ENCODE results near the gene TMEM59. TPM values are rescaled to one million over a fixed set of nuclear protein-coding genes. Genes with fewer than 3 reads are reported as not detected.
"Not testable (repeated sequence)": the region's sequence is repeated elsewhere in the genome, so short reads cannot be mapped to it uniquely, and the experiment has no call there.

TMEM59 gene
- total RNA-seq, 1 experiment from 2014 or later = 127 TPM

DNA sequence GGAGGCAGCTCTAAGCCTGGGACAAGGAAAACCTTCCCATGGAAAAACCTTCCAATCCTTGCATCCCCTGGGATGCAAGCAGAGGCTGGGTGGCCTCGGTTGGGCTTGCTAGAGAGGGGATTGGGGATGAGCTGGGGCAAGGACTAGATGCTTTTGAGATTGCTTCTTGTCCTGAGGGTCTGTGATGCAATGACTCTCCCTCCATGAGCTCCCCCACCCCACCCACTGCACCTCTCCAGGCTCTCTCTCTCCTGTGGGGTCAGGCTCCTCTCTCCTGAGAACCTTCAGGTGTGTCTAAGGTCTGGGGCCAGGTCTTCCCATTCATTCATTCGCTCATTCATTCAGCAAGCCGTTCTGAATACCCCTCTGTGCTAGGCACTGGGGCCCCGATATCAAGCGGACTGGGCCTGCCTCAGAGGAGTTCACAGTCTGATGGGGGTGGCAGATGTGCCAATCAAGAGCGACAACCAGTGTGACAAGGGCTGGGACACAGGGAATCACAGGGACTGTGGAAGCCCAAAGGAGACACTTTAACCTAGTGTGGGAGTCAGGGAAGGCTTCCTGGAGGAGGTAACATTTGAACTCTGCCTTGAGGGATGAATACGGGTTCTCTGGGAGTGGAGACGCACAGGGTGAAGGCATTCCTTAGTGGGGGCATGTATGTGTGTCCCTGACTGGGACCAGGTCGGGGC, 41.5 kb downstream of the TMEM59 start:
- H3K4me3 ChIP-seq (ENCODE audit: insufficient read depth, low read depth, low read length) = no peak overlapping the region
- H3K36me3 ChIP-seq (replicated peaks; ENCODE audit: control insufficient read depth, insufficient read depth, low read length) = no peaks in the 10 kb centered on the region
- no peaks in the 10 kb centered on the region for H3K27me3 ChIP-seq (ENCODE audit: control insufficient read depth, insufficient read depth, low read length)
- DNase-seq = no peak

DNA sequence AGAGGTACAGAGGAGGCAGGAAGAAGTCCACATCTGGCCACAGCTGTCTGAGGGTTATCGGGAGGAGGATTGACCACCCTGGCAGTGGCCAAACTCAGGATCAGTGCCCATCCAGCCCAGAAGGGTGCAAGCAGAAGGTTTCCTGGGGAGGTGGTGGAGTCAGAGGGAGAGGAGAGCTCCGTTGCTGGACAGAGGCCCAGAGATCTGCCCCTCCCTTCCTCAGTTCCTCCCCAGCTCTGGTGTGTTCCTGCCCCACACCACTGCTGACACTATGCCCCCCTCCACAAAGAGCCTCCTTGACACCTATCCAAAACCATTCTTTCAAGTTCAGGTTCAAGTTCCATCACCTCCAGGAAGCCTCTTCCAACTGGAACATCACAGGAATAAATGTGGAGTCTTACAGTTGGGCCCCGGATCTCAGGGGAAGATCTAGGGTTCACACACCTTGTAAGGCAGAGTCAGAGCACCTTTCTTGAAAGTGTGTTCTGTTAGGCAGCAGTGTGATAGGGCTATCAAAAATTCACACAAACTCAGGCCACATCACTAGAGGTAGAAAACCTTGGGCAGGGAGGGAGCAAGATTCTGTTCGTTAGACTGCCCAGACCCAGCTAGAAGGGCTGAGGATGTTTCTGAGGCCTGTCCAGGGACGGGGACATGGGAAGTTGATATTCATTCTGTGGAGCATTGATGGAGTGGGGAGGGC, 42.4 kb downstream of the TMEM59 start:
- Histone ChIP-seq H3K4me3 (ENCODE audit: insufficient read depth, low read depth, low read length) (no peak overlapping the region), H3K27me3 (ENCODE audit: control insufficient read depth, insufficient read depth, low read length) (no peaks in the 10 kb centered on the region), H3K36me3 (replicated peaks; ENCODE audit: control insufficient read depth, insufficient read depth, low read length) (no peaks in the 10 kb centered on the region)
- no peak for DNase-seq

DNA sequence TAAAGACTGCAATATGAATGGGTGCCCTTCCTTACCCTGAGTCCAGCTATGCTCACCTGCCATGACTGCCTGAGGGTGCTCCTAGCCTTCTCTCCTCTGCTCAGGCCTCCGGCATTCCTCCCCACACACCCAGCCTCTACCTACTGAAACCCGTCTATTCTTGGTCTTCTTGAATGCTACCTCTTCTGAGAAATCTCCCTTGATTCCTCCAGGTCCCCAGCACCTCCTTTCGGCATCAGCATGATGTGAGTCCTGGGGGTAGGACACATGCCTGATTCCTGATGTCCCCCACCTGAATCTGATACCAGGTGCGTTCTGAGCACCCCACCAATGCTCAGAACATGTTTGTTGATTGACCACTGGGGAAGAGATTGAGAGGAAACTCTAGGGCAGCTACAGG, 43.6 kb downstream of the TMEM59 start:
- DNase-seq = no peak
- Histone ChIP-seq H3K4me3 (ENCODE audit: insufficient read depth, low read depth, low read length) (no peak overlapping the region), H3K36me3 (replicated peaks; ENCODE audit: control insufficient read depth, insufficient read depth, low read length) (no peaks in the 10 kb centered on the region), H3K27me3 (ENCODE audit: control insufficient read depth, insufficient read depth, low read length) (no peaks in the 10 kb centered on the region)

DNA sequence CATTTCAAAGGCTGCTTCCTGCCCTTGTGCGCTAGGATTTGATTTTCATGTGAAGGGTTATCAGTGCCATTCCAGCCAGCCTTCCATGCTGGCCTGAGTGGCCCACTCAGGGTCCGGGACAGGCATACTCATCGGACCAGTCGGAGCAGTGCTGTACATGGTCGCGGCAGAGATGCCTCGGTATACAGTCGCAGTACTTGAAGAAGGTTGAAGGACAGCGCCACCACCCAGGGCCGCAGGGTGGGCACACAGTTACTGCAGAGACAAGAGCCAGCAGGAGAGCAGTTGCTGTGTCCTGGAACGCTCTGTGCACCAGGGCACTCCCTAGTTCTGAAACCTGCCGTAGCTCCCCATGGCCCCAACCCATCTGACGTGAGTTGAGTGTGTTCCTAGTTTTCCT, 44.1 kb downstream of the TMEM59 start:
- H3K27me3 ChIP-seq (ENCODE audit: control insufficient read depth, insufficient read depth, low read length) = no peaks in the 10 kb centered on the region
- H3K36me3 ChIP-seq (replicated peaks; ENCODE audit: control insufficient read depth, insufficient read depth, low read length) = no peaks in the 10 kb centered on the region
- H3K4me3 ChIP-seq (ENCODE audit: insufficient read depth, low read depth, low read length) = no peak overlapping the region
- DNase-seq = no peak

DNA sequence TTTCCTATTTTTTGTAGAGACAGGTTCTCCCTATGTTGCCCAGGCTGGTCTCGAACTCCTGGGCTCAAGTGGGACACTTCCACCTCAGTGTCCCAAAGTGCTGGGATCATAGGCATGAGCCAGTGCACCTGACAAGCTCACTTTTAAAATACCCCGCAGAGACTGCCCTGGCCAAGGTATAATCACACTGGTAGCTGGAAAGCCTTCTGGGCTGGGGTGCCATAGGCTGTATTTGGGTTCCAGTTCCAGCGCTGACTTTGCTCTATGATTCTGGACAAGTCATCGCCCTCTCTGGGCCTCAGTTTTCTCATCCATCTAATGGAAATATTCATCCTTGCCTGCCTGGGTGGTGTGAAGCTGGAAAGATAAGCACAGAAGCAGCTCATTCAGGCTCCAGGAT, 45.4 kb downstream of the TMEM59 start:
- DNase-seq = no peak
- Histone ChIP-seq H3K4me3 (ENCODE audit: insufficient read depth, low read depth, low read length) (no peak overlapping the region), H3K27me3 (ENCODE audit: control insufficient read depth, insufficient read depth, low read length) (no peaks in the 10 kb centered on the region), H3K36me3 (replicated peaks; ENCODE audit: control insufficient read depth, insufficient read depth, low read length) (no peaks in the 10 kb centered on the region)

DNA sequence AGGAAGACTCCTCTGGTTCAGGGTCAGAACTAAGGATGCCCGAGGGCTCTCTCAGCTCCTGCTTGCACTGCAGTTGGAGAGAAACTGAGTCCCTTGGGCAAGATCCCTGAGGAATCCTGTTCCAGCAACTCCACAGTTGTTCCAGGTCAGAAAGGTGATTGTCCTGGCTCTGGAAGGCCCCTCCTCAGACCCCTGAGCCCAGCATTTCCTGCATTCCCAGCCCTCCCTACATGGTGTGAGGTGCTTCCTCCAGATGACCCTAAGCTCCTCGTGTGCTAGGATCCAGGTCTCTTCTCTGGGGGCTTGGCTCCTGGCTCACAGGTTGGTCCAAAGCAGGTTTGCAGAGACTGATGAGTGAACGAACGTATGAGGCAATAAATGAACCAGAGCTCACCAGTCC, 46.5 kb downstream of the TMEM59 start:
- H3K27me3 ChIP-seq (ENCODE audit: control insufficient read depth, insufficient read depth, low read length) = no peaks in the 10 kb centered on the region; the same call in 1 of the 2 replicates
- no peak for DNase-seq
- no peak overlapping the region for H3K4me3 ChIP-seq (ENCODE audit: insufficient read depth, low read depth, low read length)
- no peaks in the 10 kb centered on the region for H3K36me3 ChIP-seq (replicated peaks; ENCODE audit: control insufficient read depth, insufficient read depth, low read length)

DNA sequence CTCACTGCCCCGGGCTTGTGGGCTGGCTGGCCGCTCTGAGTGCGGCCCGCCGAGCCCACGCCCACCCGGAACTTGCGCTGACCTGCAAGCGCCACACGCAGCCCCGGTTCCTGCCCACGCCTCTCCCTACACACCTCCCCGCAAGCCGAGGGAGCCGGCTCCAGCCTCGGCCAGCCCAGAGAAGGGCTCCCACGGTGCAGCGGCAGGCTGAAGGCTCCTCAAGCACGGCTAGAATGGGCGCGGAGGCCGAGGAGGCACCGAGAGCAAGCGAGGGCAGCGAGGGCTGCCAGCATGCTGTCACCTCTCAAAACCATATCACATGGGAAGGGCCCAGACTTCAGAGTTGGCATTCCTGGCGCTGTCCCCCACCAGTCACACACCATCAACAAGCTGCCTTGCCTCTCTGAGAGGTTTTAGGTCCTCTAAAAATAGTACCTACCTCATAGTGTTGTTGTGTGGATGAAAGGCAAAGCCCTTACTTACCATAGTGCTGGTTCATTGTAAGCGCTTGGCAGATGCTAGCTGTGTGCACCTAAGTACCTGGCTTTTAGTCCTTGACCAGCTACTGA, 48.4 kb downstream of the TMEM59 start:
- Histone ChIP-seq H3K36me3 (replicated peaks; ENCODE audit: control insufficient read depth, insufficient read depth, low read length) (no peaks in the 10 kb centered on the region), H3K27me3 (ENCODE audit: control insufficient read depth, insufficient read depth, low read length) (no peaks in the 10 kb centered on the region; the same call in 1 of the 2 replicates), H3K4me3 (ENCODE audit: insufficient read depth, low read depth, low read length) (no peak overlapping the region)
- DNase-seq = no peak

DNA sequence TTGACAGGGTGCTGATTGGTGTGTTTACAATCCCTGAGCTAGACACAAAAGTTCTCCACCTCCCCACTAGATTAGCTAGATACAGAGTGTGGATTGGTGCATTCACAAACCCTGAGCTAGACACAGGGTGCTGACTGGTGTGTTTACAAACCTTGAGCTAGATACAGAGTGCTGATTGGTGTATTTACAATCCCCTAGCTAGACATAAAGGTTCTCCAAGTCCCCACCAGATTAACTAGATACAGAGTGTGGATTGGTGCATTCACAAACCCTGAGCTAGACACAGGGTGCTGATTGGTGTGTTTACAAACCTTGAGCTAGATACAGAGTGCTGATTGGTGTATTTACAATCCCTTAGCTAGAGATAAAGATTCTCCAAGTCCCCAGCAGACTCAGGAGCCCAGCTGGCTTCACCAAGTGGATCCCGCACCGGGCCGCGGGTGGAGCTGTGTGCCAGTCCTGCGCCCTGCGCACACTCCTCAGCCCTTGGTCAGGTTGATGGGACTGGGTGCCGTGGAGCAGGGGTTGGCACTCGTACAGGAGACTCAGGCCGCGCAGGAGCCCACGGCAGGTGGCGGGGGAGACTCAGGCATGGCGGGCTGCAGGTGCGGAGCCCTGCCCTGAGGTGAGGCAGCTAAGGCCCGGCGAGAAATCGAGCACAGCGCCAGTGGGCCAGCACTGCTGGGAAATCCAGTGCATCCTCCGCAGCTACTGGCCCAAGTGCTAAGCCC, 49.1 kb downstream of the TMEM59 start:
- not testable (repeated sequence) for H3K27me3 ChIP-seq (ENCODE audit: control insufficient read depth, insufficient read depth, low read length); H3K36me3 ChIP-seq (replicated peaks; ENCODE audit: control insufficient read depth, insufficient read depth, low read length); DNase-seq; H3K4me3 ChIP-seq (ENCODE audit: insufficient read depth, low read depth, low read length)

DNA sequence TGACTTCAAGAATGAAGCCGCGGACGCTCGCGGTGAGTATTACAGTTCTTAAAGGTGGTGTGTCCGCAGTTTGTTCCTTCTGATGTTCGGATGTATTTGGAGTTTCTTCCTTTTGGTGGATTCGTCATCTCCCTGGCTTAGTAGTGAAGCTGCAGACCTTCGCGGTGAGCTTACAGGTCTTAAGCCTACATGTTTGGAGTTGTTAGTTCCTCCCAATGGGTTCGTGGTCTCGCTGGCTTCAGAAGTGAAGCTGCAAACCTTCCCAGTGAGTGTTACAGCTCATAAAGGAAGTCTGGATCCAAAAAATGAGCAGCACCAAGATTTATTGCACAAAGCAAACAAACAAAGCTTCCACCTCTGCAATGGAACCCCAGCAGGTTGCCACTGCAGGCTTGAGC, 49.8 kb downstream of the TMEM59 start:
- Histone ChIP-seq H3K4me3 (ENCODE audit: insufficient read depth, low read depth, low read length) (no peak overlapping the region), H3K36me3 (replicated peaks; ENCODE audit: control insufficient read depth, insufficient read depth, low read length) (no peaks in the 10 kb centered on the region), H3K27me3 (ENCODE audit: control insufficient read depth, insufficient read depth, low read length) (no peaks in the 10 kb centered on the region; the same call in 1 of the 2 replicates)
- no peak for DNase-seq

DNA sequence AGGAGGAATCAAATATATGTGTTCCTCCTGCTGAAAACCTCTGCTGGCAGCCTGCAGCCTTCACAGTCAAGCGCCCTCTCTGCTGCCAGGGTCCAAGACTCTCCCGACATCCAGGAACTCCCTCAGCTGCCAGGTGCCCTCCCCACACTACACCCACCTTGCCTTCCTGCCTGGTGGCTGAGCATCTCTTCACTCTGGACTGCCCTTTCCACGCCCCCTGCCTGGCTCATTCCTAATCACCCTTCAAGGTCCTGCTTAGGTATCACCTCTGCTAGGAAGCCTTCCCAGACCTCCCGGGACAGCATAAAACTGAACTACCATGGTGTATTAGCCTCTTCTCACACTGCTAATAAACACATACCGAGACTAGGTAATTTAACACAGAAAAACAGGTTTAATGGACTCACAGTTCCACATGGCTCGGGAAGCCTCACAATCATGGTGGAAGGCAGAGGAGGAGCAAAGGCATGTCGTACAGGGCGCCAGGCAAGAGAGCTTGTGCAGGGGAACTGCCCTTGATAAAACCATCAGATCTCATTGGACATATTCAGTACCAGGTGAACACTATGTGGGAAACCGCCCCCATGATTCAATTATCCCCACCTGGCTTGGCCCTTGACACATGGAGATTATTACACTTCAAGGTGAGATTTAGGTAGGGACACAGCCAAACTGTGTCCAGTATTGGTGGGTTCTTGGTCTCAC, 50.3 kb downstream of the TMEM59 start:
- no peak overlapping the region for H3K4me3 ChIP-seq (ENCODE audit: insufficient read depth, low read depth, low read length)
- no peak for DNase-seq
- H3K27me3 ChIP-seq (ENCODE audit: control insufficient read depth, insufficient read depth, low read length) = no peaks in the 10 kb centered on the region; the same call in 1 of the 2 replicates

DNA sequence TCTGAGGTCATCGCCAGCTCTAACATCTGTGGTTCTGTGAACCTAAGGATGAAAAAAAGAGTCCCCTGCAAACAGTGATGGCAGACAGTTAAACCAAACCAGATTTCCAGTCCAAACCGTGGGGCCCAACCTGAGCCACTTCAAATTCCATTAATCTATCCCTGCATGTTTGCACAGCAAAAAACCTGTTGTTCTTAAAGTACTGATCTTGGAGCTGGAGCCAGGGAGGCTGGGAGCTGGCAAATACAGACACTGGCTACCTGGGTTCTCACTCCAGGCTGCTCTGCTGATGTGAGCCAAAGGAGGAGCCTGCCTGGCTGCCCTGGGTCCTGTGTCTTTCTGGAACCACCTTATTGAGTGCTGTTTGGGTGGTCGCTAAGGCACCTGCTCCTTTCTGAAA, 51.4 kb downstream of the TMEM59 start:
- Histone ChIP-seq H3K36me3 (replicated peaks; ENCODE audit: control insufficient read depth, insufficient read depth, low read length) (no peaks in the 10 kb centered on the region), H3K27me3 (ENCODE audit: control insufficient read depth, insufficient read depth, low read length) (no peaks in the 10 kb centered on the region; the same call in 1 of the 2 replicates), H3K4me3 (ENCODE audit: insufficient read depth, low read depth, low read length) (no peak overlapping the region)
- peak; percentile 13 for DNase-seq

More for the DNA sequence above, 50.3 kb downstream of the TMEM59 start:
- H3K36me3 ChIP-seq (replicated peaks; ENCODE audit: control insufficient read depth, insufficient read depth, low read length) = no peaks in the 10 kb centered on the region

DNA sequence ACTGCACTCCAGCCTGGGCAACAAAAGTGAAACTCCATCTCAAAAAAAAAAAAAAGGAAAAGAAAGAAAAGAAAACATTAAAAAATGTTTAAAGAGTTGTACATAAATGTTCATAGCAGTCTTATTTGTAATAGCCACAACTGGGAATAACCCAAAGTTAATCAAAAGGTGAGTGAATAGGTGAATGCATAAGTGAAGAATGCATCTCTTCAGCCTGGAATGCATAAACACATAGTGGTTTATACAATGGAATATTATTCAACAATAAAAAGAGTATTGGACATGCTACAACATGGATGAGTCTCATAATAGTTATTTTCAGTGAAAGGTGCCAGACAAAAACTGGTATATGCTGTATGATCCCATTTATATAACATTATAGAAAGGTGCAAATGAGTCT, 53.1 kb downstream of the TMEM59 start:
- DNase-seq = no peak
- no peaks in the 10 kb centered on the region; the same call in 1 of the 2 replicates for H3K27me3 ChIP-seq (ENCODE audit: control insufficient read depth, insufficient read depth, low read length)
- no peaks in the 10 kb centered on the region for H3K36me3 ChIP-seq (replicated peaks; ENCODE audit: control insufficient read depth, insufficient read depth, low read length)
- H3K4me3 ChIP-seq (ENCODE audit: insufficient read depth, low read depth, low read length) = no peak overlapping the region

DNA sequence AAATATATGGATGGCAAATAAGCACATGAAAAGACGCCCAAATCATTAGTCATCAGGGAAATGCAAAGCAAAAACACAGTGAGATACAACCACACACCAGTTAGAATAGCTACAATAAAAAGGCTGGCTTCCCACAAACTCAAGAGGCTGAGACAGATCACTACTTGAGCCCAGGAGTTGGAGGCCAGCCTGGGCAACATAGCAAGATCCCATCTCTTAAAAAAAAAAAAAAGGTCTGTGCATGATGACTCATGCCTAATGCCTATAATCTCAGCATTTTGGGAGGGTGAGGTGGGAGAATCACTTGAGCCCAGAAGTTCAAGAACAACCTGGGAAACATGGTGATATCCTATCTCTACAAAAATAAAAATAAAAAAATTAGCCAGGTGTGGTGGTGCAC, 54.8 kb downstream of the TMEM59 start:
- H3K4me3 ChIP-seq (ENCODE audit: insufficient read depth, low read depth, low read length) = no peak overlapping the region
- H3K36me3 ChIP-seq (replicated peaks; ENCODE audit: control insufficient read depth, insufficient read depth, low read length) = no peaks in the 10 kb centered on the region
- H3K27me3 ChIP-seq (ENCODE audit: control insufficient read depth, insufficient read depth, low read length) = no peaks in the 10 kb centered on the region; the same call in 1 of the 2 replicates
- no peak for DNase-seq

DNA sequence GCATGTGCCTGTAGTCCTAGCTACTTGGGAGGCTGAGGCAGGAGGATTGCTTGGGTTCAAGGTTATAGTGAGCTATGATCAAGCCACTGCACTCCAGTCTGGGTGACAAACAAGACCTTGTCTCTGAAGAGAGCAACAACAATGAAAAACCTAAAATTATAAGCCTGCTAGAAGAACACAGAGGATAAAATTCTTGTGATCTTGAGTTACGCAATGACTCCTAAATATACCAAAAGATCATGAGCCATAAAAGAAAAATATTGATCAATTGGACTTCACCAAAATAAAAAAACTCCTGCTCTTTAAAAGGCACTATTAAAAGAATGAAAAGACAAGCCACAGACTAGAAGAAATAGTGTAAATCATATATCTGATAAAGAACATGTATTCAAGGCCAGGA, 57.3 kb downstream of the TMEM59 start:
- DNase-seq = no peak
- H3K4me3 ChIP-seq (ENCODE audit: insufficient read depth, low read depth, low read length) = no peak overlapping the region
- no peaks in the 10 kb centered on the region for H3K36me3 ChIP-seq (replicated peaks; ENCODE audit: control insufficient read depth, insufficient read depth, low read length)
- H3K27me3 ChIP-seq (ENCODE audit: control insufficient read depth, insufficient read depth, low read length) = no peaks in the 10 kb centered on the region
